Heart left ventricle (tissue), 13 donors: ENCODE data around the gene ARPP21.

Experiments used
- POLR2A ChIP-seq, 2 donors: fragments of 450-650 bp; IDR thresholded peaks; one replicate each; pipeline ENCODE4 v1.6.1; 2017; ENCODE audit warnings: antibody characterized with exemption in 2 of 2, mild to moderate bottlenecking in 2 of 2, moderate library complexity in 2 of 2
- TF ChIP-seq, protein P1 (sequence below), 12 donors: fragments of 200-600 bp; sonication (generic) in 4 of 12; IDR thresholded peaks; one replicate each; pipeline versions ENCODE4 v1.5.0 to v1.8.0; 2018 to 2022; ENCODE audit warnings: antibody characterized with exemption in 12 of 12, mild to moderate bottlenecking in 5 of 12
- donor health status: ischemic (EF 13 %, LVEDD 7.1; RV severe dilation, severe dysfunction).
- donor health status: DM: no; HTN: yes; CAD: no.
- donor health status: DM: no; HTN: no; CAD: no.
- donor health status: ischemic (EF 25% LVEDD 6.9; RV normal size, moderate dysfunction).
- donor health status: ischemic (EF 25% LVEDD 5.7; RV mildly dilated, moderate dysfunction).
- donor health status: ischemic (EF 35%, LVEDD 5.7; RV mildly dilated, moderate dysfunction).
- donor health status: nonischemic (EF 11% LVEDD 7.7; RV severe dilation, severe dysfunction).
- donor health status: DM: yes; HTN: yes; CAD: no.
- donor health status: PGD.
- donor health status: ischemic (EF 29% LVEDD 5.4; RV normal size, mild dysfunction).
- donor health status: nonischemic (EF 23%, LVEDD 6.1; RV moderate dilation, normal function).

DNA sequence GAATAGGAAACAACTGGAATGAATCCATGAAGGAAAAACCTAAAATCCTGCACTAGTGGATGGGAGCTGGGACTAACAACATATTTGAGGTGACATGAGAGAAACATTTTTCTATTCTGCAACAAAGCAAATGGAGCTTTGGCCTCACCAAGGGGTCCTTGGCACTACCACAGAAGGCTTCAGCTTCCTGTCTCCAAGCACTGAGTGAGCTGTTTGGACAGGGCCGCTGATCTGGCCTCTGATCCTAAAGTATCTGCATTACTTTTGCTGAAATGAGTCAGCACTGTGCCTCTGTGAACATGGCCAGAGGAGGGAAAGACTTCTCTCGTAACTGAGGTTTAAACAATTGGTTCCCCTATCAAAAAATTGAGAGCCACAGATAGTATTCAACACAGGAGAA lies 9.0 kb downstream of the ARPP21 start:
- no peak for TF ChIP-seq POLR2A (IDR thresholded peaks at IDR 0.05)
- TF ChIP-seq, protein P1, sequence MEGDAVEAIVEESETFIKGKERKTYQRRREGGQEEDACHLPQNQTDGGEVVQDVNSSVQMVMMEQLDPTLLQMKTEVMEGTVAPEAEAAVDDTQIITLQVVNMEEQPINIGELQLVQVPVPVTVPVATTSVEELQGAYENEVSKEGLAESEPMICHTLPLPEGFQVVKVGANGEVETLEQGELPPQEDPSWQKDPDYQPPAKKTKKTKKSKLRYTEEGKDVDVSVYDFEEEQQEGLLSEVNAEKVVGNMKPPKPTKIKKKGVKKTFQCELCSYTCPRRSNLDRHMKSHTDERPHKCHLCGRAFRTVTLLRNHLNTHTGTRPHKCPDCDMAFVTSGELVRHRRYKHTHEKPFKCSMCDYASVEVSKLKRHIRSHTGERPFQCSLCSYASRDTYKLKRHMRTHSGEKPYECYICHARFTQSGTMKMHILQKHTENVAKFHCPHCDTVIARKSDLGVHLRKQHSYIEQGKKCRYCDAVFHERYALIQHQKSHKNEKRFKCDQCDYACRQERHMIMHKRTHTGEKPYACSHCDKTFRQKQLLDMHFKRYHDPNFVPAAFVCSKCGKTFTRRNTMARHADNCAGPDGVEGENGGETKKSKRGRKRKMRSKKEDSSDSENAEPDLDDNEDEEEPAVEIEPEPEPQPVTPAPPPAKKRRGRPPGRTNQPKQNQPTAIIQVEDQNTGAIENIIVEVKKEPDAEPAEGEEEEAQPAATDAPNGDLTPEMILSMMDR (IDR thresholded peaks at IDR 0.05), result no peak
